C4-2B (cell line): ENCODE data around the gene NLRP1.

Experiments used
- ZFX ChIP-seq: fragments of 450-650 bp; IDR thresholded peaks from 2 replicates; pipeline ENCODE4 v1.6.1; 2017
- TF ChIP-seq, protein P1 (sequence below): fragments of 450-650 bp; conservative IDR thresholded peaks from 2 replicates; pipeline ENCODE4 v1.5.1; 2017; ENCODE audit warnings: mild to moderate bottlenecking

DNA sequence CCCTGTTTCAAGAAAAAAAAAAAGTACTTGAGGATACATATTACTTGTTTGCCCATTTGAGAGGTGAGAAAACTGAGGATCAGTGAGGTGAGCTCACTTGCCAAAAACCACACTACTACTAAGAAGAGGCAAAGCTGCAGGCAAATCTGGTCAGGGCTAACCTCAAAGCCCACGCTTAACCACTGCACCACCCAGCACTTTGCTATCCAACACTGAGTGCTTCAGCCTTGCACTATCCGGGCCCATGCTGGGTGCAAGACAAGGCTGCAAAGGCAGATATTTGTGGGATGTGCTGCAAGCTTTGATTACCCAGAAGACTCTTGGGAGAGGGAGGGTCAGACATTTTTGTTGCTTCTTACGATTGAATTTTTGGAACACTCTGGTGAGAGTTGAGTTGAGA is 23.6 kb upstream of the NLRP1 start:
- TF ChIP-seq, protein P1, sequence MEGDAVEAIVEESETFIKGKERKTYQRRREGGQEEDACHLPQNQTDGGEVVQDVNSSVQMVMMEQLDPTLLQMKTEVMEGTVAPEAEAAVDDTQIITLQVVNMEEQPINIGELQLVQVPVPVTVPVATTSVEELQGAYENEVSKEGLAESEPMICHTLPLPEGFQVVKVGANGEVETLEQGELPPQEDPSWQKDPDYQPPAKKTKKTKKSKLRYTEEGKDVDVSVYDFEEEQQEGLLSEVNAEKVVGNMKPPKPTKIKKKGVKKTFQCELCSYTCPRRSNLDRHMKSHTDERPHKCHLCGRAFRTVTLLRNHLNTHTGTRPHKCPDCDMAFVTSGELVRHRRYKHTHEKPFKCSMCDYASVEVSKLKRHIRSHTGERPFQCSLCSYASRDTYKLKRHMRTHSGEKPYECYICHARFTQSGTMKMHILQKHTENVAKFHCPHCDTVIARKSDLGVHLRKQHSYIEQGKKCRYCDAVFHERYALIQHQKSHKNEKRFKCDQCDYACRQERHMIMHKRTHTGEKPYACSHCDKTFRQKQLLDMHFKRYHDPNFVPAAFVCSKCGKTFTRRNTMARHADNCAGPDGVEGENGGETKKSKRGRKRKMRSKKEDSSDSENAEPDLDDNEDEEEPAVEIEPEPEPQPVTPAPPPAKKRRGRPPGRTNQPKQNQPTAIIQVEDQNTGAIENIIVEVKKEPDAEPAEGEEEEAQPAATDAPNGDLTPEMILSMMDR, result no peak
- no peak for TF ChIP-seq ZFX
